ENCODE data around the gene BRF1. TPM values are rescaled to one million over a fixed set of nuclear protein-coding genes. Genes with fewer than 3 reads are reported as not detected.
A peak's percentile ranks its signal among the peaks of the same experiment; 100 is the strongest.
"Not testable (repeated sequence)": the region's sequence is repeated elsewhere in the genome, so short reads cannot be mapped to it uniquely, and the experiment has no call there.

BRF1 gene
- total RNA-seq, 1 donor from 2014 or later, result 20.5 TPM

DNA sequence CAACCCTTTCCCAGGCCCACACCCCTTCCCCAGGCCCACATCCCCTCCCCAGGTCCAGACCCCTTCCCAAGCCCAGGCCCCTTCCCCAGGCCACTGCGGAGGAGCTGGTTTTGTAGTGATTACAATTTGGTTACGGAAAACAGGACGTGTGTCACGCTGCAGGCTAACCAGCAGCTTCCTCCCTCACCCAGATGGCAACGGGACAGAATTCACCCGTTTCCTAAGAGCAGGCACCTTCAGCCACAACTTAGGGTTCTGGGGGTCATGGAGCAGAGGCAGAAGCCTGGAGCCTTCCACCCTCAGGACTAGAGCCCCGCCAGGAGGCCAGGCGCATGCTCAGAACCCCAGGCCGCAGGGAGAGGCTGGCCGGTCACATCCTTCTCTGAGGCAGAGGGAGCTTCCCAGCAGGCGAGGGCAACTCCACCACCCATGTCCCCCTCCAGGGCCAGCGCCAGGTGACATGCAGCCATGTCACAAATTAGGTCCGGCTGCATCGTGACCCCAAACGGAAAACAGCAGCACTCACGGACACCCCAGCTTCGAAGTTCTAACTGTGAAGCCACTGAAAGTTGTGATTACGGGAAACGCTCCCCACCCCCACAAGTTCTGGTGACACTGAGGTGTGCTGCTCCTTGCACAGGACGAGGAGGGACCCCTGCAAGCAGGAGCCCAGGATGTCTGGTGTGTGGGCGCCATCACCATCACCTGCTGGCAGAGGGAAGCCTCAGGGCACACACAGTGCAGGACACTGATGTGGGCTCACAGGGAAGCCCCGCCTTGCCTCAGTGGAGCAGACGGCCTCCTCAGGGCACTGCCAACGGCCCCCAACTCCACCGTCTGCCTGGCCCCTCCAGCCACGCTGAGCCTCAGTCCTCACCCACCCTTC lies 7.7 kb downstream of the BRF1 start:
- ATAC-seq (no peak), DNase-seq (ENCODE audit: low spot score) (no peak)

DNA sequence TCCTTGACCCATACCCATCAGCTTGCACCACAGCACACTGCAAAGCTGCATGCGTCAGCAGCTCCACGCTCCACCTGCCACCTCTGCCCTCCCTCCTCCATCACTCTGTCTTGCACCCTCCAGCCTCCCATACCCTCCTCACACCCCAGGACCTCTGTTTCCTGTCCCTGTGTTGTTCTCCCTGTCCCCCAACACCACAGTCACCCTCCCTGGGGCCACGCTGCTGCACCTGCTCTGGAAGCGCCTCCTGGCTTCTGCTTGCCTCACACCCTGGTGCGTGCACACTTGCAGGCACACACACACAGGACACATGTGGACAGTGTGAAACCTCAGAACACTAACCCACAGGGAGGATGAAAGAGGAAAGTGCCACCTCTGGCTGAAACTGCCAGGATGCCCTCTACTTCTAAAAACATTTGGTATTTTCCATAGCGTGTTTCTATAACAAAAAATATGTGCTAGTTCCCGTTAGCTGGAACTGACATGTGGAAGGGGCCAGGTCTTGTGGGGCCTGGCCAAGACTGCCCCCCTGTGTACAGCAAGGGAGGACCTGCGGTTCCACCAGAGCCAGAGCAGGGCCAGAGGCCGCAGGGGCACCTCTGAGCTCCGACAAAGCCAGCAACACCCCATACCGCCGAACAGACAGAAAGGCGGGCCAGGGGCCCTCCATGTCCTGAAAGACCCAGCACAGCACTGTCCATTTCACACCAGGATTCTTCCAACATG lies 10.0 kb downstream of the BRF1 start:
- DNase-seq (ENCODE audit: low spot score) (peak; percentile 61), ATAC-seq (peak; percentile 65)

DNA sequence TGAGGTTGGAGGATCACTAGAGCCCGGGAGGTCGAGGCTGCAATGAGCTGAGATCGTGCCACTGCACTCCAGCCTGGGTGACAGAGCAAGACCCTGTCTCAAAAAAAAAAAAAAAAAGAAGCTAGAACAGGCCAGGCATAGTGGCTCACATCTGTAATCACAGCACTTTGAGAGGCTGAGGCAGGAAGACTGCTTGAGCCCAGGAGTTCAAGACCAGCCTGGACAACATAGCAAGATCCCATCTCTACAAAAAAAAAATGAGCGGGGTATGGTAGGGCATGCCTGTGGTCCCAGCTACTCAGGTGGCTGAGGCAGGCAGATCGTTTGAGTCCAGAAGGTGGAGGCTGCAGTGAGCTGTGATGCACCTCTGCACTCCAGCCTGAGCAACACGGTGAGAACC lies 11.9 kb downstream of the BRF1 start:
- not testable (repeated sequence) for DNase-seq (ENCODE audit: low spot score); ATAC-seq

DNA sequence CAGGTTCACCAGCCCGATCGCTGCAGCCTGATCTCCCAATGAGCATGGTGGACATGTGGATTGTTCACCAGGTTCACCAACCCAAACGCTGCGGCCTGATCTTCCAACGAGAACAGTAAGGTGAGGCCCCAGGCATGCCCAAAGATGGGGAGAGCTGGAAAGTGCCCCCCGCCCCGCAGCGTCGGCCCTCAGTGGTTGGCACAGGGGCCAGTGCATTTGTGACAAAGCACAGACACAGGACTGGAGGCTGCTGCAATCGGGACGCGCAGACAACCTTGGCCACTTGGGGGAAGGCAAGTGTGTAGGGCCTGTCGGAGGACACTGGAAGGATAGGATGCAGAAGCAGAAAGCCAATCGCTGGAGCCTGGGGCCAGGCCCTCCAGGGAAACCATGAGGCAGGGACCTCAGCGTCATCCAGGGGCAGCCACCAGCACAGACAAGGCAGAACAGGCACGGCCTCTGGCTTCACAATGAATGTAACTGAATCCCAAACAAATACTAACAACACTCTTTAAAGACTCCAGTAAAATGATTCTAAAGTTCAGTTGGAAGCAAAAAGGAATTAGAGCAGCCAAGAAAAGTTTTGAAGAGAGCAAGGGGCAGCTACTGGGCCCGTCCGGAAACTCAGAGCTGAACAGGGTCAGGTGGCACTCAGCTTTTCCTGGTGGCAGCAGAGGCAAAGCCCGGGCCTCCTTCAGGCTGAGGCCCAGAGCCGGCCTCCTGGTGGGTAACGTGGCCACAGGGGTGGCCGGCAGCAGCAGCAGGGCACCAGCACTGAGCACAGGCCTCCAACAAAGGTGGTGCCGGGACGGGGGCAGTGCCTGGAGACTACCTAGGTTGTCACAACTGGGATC lies 13.3 kb downstream of the BRF1 start:
- DNase-seq (ENCODE audit: low spot score) (peak; percentile 70), ATAC-seq (peak; percentile 74)

DNA sequence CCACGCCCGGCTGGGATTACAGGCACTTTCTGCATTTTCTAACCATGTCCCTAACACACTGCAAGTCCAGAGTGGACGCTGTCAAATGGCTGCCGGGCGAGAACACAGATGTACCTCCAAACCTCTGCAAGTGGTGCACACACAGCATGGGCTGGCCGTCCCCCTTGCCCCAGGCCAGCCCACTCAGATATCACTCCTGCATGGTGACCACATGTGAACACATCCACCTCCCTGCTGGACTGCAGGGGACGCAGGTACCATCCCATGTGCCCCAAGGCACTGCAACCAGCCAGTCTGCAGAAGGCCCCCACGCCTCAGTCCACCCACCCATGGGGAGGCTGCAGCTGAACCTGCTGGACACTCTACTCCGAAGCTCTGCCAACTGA lies 14.0 kb downstream of the BRF1 start:
- DNase-seq (ENCODE audit: low spot score) (no peak), ATAC-seq (no peak)

DNA sequence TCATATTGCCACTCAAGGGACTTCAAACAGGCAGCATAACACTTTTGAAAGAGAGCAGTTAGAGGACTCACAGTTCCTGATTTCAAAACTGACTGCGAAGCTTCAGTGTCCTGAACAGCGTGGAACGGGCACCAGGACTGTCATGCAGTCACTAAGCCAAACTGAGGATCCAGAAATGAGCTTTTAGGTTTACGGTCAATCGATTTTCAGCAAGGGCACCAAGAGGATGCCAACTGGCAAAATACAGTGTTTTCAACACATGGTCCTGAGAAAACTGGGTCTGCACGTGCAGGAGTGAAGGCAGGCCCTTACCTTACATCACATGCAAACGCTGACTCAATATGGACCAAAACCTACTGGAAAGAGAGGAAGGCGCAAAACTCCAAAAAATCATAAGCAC lies 15.6 kb downstream of the BRF1 start:
- peak; percentile 77 for ATAC-seq
- peak; percentile 86 for DNase-seq (ENCODE audit: low spot score)

DNA sequence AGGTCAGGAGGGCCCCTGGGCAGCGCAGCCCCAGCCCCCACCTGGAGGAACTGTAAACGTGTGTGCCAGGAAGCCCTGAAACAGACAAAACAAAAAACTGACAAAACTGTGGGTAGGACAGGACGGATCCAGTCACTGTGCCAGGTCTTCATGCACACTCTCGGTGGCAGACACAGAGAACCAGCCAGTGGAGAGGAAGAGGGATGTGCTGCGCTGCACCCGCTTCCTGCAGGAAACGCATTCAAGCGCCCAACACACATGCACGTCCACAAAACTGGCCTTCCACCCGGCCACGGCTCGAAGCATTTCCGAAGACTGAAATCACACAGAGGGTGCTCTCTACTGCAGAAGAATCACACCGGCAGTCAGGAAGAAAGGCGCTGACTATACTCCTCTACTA lies 16.9 kb downstream of the BRF1 start:
- no peak for DNase-seq (ENCODE audit: low spot score)
- ATAC-seq, result no peak

DNA sequence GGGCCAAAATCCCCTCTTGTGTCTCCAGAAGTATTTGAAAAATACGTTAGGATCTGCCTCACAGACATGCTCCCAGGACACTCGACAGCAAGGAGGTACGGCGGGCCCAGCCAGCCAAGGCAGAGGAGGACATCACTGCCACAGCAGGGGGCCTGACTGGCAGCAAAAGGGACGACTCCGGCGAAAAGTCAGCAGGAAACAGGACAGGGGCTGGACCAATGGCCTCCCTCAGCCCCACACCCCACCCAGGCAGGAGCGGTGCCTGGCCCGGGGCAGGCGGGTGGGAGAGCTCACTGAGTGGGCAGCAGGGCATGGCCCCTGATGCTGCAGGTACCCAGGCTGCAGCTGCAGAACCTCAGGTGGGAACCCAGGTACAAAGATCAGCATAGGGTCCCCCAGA lies 17.8 kb downstream of the BRF1 start:
- DNase-seq (ENCODE audit: low spot score) (no peak), ATAC-seq (no peak)

DNA sequence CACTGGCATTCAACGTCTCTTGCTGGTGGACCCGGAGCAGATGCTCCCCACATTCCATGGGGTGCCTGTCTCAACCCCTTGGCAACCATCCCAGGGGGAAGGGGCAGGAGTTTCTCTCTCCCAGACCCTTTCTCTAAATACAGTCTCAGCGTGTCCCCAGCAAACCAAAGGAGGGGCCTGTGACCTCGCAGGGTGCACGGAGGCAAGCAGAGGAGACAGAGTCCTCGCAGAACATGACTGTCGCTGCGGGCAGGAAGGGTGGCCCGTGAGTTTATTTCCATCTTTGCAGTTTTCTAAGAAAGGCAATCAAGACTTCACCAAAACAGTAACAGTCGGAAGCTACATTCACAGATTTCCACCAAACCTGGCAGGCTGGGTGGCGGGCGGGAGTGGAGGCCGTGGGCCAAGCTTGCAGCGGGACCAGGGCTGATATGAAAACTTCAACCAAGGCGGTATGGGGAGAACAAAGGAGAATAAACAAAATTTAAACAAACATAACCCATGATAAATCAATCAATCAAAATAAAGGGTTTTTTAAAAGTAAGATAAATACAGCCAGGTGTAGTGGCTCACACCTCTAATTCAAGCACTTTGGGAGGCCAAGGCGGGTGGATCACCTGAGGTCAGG lies 18.6 kb downstream of the BRF1 start:
- no peak for DNase-seq (ENCODE audit: low spot score)
- no peak for ATAC-seq

DNA sequence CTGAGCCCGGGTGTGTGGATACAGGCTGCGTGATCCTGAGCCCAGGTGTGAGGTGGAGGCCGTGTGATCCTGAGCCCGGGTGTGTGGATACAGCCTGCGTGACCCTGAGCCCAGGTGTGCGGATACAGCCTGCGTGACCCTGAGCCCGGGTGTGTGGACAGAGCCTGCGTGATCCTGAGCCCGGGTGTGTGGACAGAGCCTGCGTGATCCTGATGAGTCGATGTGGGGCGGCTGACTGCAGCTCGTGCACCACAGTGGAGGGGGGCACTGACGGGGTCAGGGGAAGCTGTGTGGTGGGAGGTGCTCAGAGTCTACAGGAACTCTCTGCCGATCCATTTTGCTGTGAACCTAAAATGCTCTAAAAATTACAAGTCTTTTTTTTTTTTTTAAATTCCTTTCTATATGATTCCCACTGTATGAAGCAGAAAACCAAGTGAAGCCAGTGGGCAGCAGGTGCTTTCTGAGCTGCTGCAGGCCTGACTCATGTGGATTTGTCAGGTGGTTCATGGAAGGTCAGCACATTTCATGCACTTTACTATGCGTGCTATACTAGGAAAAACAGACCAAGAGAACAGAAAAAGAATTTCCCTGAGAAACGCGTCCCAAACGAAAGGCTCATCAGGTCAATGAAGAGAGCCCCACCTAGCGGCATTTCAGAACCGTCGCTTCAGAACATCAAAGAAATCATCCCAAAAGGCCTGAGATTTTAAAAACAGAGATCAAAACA lies 19.3 kb downstream of the BRF1 start:
- peak; percentile 52 for ATAC-seq
- no peak for DNase-seq (ENCODE audit: low spot score)

DNA sequence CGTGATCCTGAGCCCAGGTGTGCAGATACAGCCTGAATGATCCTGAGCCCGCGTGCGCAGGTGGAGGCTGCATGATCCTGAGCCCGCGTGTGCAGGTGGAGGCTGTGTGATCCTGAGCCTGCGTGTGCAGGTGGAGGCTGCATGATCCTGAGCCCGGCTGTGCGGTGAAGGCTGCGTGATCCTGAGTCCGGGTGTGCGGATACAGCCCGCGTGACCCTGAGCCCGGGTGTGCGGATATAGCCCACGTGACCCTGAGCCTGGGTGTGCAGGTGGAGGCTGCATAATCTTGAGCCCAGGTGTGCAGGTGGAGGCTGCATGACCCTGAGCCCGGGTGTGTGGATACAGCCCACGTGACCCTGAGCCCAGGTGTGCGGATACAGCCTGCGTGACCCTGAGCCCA lies 20.3 kb downstream of the BRF1 start:
- ATAC-seq, result no peak
- DNase-seq (ENCODE audit: low spot score), result no peak

DNA sequence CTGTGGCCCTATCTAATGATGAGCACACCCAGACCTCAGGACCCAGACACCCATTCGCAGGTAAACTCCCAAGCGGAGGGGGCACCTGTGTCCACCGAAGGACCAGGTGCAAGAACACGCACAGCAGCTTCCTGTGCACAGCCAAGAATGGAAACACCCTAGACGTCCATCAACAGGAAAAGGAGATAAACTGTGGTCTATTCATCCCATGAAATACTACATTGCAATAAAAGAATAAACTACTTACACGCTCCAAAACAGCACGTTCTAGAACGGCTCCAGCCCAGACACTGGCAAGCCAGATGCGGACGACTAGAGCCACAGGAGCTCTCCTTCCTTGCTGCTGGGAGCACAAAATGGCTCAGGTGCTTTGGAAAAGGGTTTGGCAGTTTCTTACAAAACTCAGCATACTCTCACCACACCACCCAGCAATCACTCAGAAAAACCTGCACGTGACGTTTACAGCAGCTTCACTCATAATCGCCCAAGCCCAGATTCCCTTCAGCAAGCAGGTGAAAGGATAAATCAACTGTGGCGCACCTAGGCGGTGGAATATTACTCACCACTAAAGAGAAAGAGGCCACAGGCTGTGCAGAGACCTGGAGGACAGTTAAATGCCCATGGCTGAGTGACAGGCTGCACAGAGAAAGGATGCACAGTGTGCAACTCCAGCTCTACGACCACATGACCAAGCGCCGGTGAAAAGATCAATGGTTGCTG lies 21.0 kb downstream of the BRF1 start:
- ATAC-seq (no peak), DNase-seq (ENCODE audit: low spot score) (no peak)

DNA sequence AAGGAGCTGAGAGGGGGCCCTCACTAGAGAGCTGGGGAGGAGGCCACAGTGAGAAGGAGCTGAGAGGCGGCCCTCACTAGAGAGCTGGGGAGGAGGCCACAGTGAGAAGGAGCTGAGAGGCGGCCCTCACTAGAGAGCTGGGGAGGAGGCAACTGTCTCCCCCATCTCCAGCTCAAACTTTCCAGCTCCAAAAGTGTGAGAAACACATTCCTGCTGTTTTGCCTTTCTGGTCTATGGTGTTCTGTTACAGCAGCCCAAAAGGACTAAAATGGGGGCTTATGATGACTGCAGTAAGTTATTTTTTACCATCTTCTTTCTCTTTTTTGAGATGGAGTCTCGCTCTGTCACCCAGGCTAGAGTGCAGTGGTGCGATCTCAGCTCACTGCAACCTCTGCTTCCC lies 23.4 kb downstream of the BRF1 start:
- ATAC-seq, result not testable (repeated sequence)

DNA sequence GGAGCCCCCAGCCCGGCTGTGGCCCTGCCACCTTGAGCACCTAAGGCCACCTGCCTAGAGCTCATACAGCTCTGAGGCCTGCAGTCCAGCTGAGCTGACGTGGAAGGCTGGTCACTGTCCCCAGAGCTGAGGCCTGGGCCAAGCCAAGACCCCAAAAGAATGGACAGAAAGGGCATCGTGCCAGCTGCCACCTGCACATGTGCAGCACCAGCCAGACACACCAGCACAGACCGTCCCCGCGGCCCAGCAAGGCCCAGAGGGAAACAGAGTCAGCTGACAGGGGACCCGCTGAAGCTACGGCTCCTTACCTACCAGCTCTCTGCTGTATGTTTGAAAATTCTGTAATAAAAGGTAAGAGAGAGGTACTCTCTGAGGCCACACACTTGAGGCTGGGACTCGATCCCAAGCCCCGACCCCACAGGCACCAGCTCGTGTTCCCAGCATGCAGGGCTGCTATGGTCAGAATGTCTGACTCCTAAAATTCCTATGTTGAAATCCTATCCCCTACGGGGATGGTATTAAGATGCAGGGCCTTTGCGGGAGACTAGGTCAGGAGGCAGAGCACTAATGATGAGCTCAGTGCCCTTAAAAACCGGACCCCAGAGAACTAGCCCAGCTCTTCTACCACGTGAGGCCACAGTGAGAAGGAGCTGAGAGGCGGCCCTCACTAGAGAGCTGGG lies 25.4 kb downstream of the BRF1 start:
- no peak for ATAC-seq
- no peak for DNase-seq (ENCODE audit: low spot score)

More for the DNA sequence above, 23.4 kb downstream of the BRF1 start:
- not testable (repeated sequence) for DNase-seq (ENCODE audit: low spot score)

DNA sequence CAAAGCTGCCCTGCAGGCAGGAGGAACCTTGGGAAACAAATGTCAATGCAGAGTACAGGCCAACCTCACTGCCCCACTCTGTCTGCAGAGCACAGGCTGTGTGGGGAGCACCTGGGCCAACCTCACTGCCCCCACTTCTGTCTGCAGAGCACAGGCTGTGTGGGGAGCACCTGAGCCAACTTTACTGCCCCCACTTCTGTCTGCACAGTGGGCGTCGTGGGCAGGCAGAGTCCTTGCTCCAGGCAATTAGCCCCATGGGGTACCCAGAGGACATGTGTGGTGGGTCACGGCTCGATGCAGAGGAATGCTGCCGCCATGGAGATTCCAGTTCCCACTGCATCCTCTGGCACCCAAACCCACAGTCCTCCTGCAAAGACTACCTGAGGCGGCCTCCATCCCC lies 26.2 kb downstream of the BRF1 start:
- no peak for DNase-seq (ENCODE audit: low spot score)
- no peak for ATAC-seq

DNA sequence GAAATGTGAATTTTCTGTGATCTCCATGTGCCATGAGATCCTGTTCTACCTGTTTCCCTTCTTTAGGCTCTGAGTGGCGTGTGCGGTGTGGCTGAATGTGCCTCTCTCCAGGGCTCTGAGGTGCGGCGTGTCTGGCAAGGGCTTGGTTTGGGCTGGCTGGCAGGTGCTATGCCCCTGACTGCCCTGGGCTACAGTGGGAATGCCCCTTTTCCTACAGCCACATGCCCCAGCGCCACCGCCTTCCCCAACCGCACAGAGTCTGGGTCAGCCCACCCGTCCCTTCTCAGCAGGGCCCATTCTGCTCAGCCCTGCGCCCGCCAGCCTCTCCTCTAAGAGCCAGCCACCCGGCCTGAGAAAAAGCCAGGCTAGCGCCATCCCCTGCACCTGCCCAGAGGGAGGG lies 27.7 kb downstream of the BRF1 start:
- DNase-seq (ENCODE audit: low spot score) (no peak), ATAC-seq (peak; percentile 17)

DNA sequence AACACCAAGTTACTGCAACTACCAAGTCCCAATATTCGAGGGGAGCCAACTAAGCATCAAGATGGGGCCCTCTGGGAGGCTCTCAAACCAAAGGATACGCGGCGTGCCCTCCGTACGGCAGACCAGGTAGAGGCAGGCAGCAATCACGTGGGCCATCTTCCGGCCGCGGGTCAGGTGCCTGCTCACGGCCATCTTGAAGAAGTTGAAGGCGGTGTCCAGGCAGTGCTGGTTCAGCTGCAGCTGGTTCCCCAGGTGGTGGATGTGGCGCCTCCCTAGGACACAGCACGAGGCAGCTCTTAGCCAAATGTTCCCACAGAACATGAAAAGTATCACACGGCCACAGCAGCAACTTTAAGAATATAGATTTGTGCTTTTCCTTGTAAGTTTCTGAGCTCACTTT lies 28.2 kb downstream of the BRF1 start:
- ATAC-seq (no peak), DNase-seq (ENCODE audit: low spot score) (no peak)

DNA sequence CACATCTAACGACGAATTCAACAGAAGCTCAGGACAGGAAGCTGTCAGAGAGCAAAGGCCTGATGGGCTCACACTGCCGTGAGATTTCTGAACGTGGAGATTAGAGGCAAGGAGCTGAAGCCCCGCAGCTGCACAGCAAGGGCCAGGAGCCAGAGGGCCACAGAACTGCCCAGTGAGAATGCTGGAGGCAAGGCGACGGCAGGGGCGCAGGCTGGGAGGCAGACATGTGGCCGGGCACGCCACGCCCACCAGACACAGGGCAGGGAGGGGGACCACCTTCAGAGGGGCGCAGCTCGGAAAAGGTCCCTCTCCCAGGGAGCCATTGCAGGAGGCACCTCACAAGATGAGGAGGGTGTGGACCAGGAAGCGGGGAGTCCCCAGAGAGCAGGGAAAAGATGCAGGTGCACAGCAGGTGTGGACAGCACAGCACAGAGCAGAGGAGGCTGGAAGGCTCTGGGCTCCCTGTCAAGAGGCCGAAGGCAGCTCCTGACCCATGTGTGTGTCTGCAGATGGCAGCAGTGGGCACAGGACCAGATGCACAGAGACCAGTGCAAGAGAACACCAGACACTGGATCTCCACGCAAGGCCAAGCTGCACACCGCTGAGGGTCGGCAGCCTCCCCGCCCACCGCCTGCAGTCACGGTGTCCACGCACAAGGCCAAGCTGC lies 29.4 kb downstream of the BRF1 start:
- DNase-seq (ENCODE audit: low spot score) (no peak), ATAC-seq (peak; percentile 25)
